A673 (cell line): ENCODE data around the gene ARMCX2. TPM values are rescaled to one million over a fixed set of nuclear protein-coding genes. Genes with fewer than 3 reads are reported as not detected.
"Not testable (repeated sequence)": the region's sequence is repeated elsewhere in the genome, so short reads cannot be mapped to it uniquely, and the experiment has no call there.

Experiments used
- BruUV-seq: library from RNA; stranded (reverse); fragments of 400-500 nt; replicated peaks from 2 replicates; lab custom pipeline; 2021; lab: Mats Ljungman, UMichigan
- CTCF ChIA-PET: fragments of 300-600 bp; sonication (Branson Sonifier 250); formaldehyde crosslinking; loops from one replicate; lab custom pipeline; 2022; ENCODE audit warnings: antibody characterized with exemption; lab: Charles Lee
- POLR2A ChIA-PET: fragments of 300-600 bp; sonication (Branson Sonifier 250); formaldehyde crosslinking; loops from one replicate; lab custom pipeline; 2022; ENCODE audit warnings: antibody characterized with exemption; ENCODE audit not compliant: low non-redundant PET; lab: Charles Lee
- DNase-seq: peaks from one replicate; pipeline ENCODE4 v3.0.0-alpha.2; 2015; ENCODE audit warnings: low spot score
- H3K27ac ChIP-seq: fragments of 200-600 bp; sonication (generic); 2 replicates; pipeline ENCODE4 v1.5.1; 2016; ENCODE audit warnings: mixed run types, low read depth, mild to moderate bottlenecking, mixed read lengths, antibody characterized with exemption, low read length; ENCODE audit not compliant: poor library complexity, severe bottlenecking
- H3K27me3 ChIP-seq: fragments of 200-600 bp; sonication (generic); replicated peaks from 2 replicates; pipeline ENCODE4 v1.6.1; 2017; ENCODE audit warnings: mixed run types, low read depth, mild to moderate bottlenecking, mixed read lengths, antibody characterized with exemption, low read length; ENCODE audit not compliant: insufficient read depth, poor library complexity
- H3K36me3 ChIP-seq: fragments of 200-600 bp; sonication (generic); 2 replicates; pipeline ENCODE4 v1.6.1; 2016; ENCODE audit warnings: mixed run types, mild to moderate bottlenecking, mixed read lengths, antibody characterized with exemption, low read length; ENCODE audit not compliant: insufficient read depth, poor library complexity, severe bottlenecking
- H3K4me1 ChIP-seq: fragments of 200-600 bp; sonication (generic); 2 replicates; pipeline ENCODE4 v1.6.1; 2017; ENCODE audit warnings: mixed run types, mild to moderate bottlenecking, mixed read lengths, antibody characterized with exemption, low read length; ENCODE audit not compliant: insufficient read depth, poor library complexity, severe bottlenecking
- H3K4me3 ChIP-seq: fragments of 200-600 bp; sonication (generic); 2 replicates; pipeline ENCODE4 v1.5.1; 2016; ENCODE audit warnings: low read depth, mixed run types, mild to moderate bottlenecking, mixed read lengths, low read length; ENCODE audit not compliant: poor library complexity, severe bottlenecking
- H3K9me3 ChIP-seq: fragments of 200-600 bp; sonication (generic); 2 replicates; pipeline ENCODE4 v1.6.1; 2016; ENCODE audit warnings: mixed run types, low read depth, mild to moderate bottlenecking, mixed read lengths, antibody characterized with exemption, low read length; ENCODE audit not compliant: poor library complexity, severe bottlenecking
- CTCF ChIP-seq: fragments of 300-800, 200-600 bp; sonication (generic); conservative IDR thresholded peaks from 2 replicates; pipeline ENCODE4 v1.5.1; 2017; ENCODE audit warnings: low read depth, mild to moderate bottlenecking, antibody characterized with exemption, low read length, moderate library complexity, mixed read lengths
- EZH2 ChIP-seq: fragments of 200-600 bp; sonication (generic); IDR thresholded peaks from 2 replicates; pipeline ENCODE4 v1.6.1; 2017; ENCODE audit warnings: borderline replicate concordance, low read depth, mild to moderate bottlenecking, mixed read lengths, antibody characterized with exemption, low read length; ENCODE audit not compliant: poor library complexity, severe bottlenecking
- intact Hi-C: fragments of 100-400 bp; cut with micrococcal nuclease; formaldehyde crosslinking; loops from one replicate; pipeline ENCODE4 v1.10.0; 2022; ENCODE audit not compliant: unreplicated experiment
- total RNA-seq: library from RNA; stranded (reverse); gene quantifications from 2 replicates; pipeline ENCODE4 v1.2.3, GENCODE V29; 2021

ARMCX2 gene
- total RNA-seq, 1 experiment from 2014 or later: 58.8 TPM

- intact Hi-C loops: no loop called here
- DNase-seq: no peak
- no peak overlapping the region for H3K4me3 ChIP-seq
- no peaks in the 10 kb centered on the region for H3K36me3 ChIP-seq
- POLR2A ChIA-PET: no interaction called here
- no peak overlapping the region for H3K27ac ChIP-seq
- no peaks in the 10 kb centered on the region for H3K27me3 ChIP-seq
- no peak for TF ChIP-seq CTCF
- no peaks in the 10 kb centered on the region for H3K9me3 ChIP-seq
- CTCF ChIA-PET: no interaction called here
- BruUV-seq: no TSS peak
- peaks cover 3% of the 10 kb centered on the region for H3K4me1 ChIP-seq
These were observed 2.2 kb downstream of the ARMCX2 start for GRCh38 chrX:101657495-101657894.

- intact Hi-C loops: no loop called here
- ChIA-PET POLR2A (no interaction called here), CTCF (no interaction called here)
- BruUV-seq: no TSS peak
- Histone ChIP-seq H3K9me3 (no peaks in the 10 kb centered on the region), H3K36me3 (no peaks in the 10 kb centered on the region), H3K4me3 (no peak overlapping the region), H3K27me3 (no peaks in the 10 kb centered on the region), H3K4me1 (peaks cover 3% of the 10 kb centered on the region), H3K27ac (no peak overlapping the region)
- no peak for DNase-seq
- TF ChIP-seq EZH2 (no peak), CTCF (no peak)
These were observed 2.8 kb downstream of the ARMCX2 start for GRCh38 chrX:101656817-101657216.

GRCh38 chrX:101655534-101655933 lies 4.1 kb downstream of the ARMCX2 start:
- TF ChIP-seq EZH2: no peak
- TF ChIP-seq CTCF: no peak
- Histone ChIP-seq H3K27ac (no peak overlapping the region), H3K4me3 (no peak overlapping the region), H3K4me1 (peaks cover 3% of the 10 kb centered on the region), H3K9me3 (no peaks in the 10 kb centered on the region), H3K36me3 (no peaks in the 10 kb centered on the region), H3K27me3 (no peaks in the 10 kb centered on the region)
- intact Hi-C loops: no loop called here
- CTCF ChIA-PET: no interaction called here
- BruUV-seq: no TSS peak
- no peak for DNase-seq
- POLR2A ChIA-PET: no interaction called here

- BruUV-seq, POLR2A ChIA-PET, H3K4me3 ChIP-seq, intact Hi-C loops, H3K9me3 ChIP-seq, DNase-seq, H3K27ac ChIP-seq, H3K27me3 ChIP-seq, H3K36me3 ChIP-seq, CTCF ChIA-PET, H3K4me1 ChIP-seq: not testable (repeated sequence)
These were observed 11.9 kb downstream of the ARMCX2 start for GRCh38 chrX:101647716-101648115.
